RPMI7951 (cell line): ENCODE measurements around the gene CHKA. TPM values are rescaled to one million over a fixed set of nuclear protein-coding genes. Genes with fewer than 3 reads are reported as not detected.

Source experiments
- DNase-seq: peaks from one replicate; pipeline ENCODE4 v3.0.0-alpha.2; 2012; ENCODE audit warnings: low read depth
- total RNA-seq: library from RNA; depleted of rRNA; stranded (reverse); fragments of >200 nt; shearing (Covaris generic); gene quantifications from 2 replicates; pipeline ENCODE4 v1.2.3, GENCODE V29; 2014

The CHKA gene
- total RNA-seq, 1 experiment from 2014 or later, result 18.7 TPM

GRCh38 chr11:68013611-68014156, 107.5 kb downstream of the CHKA start:
- DNase-seq, result no peak

- peak; percentile 97 for DNase-seq
Measured at GRCh38 chr11:68012843-68013610, 108.2 kb downstream of the CHKA start.

DNA sequence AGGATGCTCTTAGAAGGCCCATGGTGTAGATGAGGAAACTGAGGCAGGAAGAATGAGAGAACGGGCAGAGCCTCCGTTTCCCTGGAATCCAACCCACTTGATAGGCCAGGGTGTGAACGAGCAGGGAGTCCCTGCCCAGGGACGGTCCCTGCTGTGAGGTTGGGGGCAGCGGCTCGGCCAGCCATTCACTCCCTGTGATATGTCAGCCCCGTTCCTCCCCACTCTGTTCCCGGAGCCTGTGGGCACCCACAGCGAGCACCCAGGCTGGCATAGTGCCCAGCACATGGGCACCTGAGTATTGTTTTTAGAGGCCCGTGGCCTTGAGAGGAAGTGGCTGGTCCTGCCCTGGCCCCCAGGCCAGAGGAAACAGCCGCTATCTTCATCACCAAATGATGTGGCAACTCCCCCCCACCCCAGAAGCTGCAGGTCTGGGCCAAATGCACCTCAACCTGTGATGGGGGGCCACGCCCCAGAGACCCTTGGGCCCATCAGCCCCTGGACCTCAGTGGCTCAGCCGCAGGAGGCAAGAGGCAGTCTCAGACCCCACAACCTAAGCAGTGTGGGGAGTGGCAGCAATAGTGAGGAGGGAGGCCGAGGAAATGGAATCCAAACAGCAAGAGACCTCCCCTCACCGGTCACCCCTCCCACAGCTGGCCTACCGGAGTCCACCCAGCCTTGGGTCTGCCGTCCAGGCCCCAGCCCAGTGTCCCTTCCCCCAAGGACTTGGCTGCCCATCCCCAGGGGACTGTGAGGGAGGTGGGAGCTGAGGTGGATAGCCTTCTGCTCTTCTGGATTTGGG, 108.9 kb downstream of the CHKA start:
- DNase-seq, result no peak

DNA sequence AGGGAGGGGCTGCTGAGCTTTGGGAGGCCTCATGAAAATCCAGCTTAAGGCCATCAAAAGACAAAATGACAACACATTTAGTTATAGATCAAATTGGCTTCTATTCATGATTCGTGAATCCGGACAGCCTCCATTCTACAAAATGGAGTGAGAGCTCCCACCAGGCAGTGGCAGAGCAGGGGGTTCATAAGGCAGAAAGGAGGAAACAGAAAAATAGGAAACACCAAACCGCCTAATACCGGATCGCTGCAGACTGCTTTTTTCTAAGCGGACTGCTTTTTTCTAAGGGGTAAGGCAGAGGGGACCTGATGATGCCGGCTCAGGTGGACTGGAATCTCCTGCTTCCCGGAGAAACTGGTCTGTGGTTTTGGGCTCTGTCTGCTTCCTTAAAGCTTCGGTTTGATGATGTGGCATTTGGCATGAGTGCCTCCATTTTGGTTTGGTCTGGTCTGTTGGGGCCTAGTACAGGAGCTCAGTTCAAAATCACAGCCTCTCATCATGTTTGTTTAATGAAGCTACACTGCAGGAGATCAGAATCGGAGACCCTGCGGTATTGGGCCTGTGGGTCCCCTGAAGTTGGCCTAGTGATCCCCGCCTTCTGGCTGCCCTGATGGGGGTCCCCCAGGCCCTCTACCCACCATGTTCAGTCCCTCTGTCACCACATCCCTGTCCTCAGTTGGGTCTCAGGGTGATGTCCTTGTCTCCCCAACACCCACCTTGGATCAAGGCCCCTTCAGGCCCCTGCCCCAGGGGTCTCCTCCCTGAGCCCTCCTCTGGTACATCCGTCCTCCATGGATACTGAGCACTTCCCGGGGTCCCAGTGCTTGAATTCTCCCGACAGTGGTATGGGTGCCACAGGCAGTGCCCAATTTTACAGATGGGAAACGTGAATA, 109.9 kb downstream of the CHKA start:
- no peak for DNase-seq

- peak; percentile 94 for DNase-seq
Measured at GRCh38 chr11:68010090-68011041, 110.8 kb downstream of the CHKA start, which contains the start of gene ALDH3B1. Gene ALDH3B1 (plus strand): TSS chr11:68010327. CDS start chr11:68015298, 4,971 bp downstream.

GRCh38 chr11:68009391-68010089, 111.6 kb downstream of the CHKA start:
- DNase-seq, result peak; percentile 61

- no peak for DNase-seq
Measured at GRCh38 chr11:68008381-68009337, 112.5 kb downstream of the CHKA start.

- no peak for DNase-seq
Measured at GRCh38 chr11:68007498-68008380, 113.4 kb downstream of the CHKA start.

DNA sequence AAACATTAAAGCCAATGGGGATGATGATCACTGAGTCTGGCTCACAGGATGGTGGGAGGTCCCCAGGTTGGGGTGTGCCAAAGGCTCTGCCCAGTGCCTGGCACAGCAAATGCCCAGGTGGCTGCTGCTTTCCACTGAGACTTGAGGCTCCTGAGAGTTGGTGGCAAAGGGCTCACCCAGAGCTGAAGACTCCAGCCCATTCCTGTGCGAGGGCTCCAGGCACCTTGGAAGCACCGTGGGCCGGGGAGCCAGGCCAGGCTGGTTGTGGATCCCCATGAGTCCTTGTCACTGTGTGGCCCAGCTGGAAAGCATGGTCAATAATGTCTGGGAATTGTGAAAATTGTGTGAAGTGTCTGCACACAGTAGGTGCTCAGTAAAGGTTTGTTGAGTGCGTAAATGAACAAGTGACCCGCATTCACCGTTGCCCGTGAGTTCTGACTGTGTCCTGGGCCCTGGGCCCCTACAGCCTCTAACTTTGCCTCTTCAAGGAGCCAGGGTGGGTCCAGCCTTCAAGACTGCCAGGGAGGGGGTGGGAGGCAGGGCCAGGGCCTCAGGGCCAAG, 114.5 kb downstream of the CHKA start:
- no peak for DNase-seq

DNA sequence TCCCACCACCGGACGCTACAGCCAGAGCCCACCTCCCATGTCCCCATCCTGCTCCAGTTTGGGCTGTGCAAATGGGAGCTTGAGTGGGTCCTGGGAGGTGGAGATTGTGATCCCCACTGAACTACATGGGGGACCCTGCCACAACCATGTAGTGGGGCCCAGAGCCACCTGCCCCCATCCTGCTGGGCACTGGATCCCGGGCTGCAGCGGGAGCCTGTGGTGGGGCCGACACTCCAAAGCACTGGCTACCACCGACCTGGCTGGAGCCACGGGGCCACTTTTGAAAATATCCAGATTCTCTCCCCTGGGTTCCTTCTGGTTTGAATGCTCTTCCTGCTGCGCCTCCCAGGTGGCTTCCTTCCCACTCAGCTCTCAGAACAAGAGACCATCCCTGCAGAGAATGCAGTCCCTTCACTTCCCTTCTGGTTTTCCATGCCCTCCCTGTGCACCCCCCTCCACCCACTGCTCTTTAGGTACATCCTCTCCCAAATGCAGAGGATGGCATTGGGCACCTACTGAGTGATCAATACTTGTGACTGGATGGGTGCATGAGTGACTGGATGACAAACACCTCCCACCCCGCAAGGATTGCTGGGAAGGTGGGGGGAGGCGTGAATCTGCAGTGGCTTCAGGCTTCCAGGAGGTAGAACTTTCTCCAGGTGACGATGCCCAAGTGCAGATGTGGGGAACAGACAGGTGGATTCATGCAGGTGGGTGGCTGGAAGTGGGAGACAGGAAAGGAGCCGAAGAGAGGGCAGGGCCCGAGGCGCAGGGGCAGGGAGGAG, 116.4 kb downstream of the CHKA start:
- DNase-seq, result no peak

- DNase-seq, result peak; percentile 89
Measured at GRCh38 chr11:68003846-68004550, 117.2 kb downstream of the CHKA start, which contains the start of gene UNC93B1. Gene UNC93B1 (minus strand): TSS chr11:68004097. CDS start chr11:68004043, 54 bp downstream.

DNA sequence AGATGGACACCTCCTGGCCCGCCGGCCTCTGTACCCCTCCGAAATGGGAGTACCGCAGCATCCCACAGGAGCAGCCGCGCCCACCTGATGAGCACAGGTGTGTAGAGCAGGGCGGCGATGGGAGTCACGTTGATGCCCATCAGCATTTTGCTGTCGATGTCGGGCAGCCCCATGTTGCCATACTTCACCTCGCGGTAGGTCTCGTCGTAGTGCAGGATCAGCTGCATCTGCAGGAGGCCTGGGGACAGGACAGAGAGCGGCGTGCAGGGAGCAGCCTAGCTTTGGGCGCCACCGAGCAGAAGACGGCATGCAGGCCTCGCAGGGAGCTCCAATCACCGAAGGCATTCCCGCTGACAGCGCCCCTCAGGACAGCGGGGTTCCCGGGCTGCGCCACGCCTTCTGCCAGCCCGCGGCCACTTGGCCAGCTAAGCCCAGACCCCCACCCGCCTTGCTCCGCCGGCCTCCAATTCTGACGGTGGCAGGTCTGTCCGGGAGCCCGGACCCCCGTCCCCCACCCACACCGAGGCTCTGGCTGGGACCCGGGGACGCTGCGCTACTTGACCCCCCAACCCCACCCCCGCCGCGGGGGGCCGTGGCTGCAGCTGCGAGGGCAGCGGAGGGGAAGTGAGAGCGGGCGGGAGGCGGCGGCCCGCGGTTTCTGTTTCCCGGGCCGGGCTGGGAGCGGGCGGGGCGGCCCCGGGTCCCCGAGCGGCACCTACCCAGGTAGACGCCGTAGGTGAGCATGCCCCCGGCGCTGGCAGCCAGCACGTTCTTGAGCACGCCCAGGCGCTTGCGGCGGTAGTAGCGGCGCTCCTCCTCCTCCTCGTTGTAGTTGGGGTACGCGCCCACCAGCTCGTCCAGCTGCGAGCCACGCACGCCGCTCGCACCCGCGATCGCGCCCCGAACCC, 118.0 kb downstream of the CHKA start:
- DNase-seq, result no peak
